A204.1 (cell line): ENCODE measurements around the gene CRTAC1.
"Not testable (repeated sequence)": the region's sequence is repeated elsewhere in the genome, so short reads cannot be mapped to it uniquely, and the experiment has no call there.

Source experiments
- FAIRE-seq: peaks from 2 replicates; lab custom pipeline; 2012; peaks lifted over from hg19 to GRCh38; lab: Jason Lieb, UNC

CRTAC1 gene

GRCh38 chr10:97842656-97843280, 187.7 kb downstream of the CRTAC1 start:
- no peak for FAIRE-seq

DNA sequence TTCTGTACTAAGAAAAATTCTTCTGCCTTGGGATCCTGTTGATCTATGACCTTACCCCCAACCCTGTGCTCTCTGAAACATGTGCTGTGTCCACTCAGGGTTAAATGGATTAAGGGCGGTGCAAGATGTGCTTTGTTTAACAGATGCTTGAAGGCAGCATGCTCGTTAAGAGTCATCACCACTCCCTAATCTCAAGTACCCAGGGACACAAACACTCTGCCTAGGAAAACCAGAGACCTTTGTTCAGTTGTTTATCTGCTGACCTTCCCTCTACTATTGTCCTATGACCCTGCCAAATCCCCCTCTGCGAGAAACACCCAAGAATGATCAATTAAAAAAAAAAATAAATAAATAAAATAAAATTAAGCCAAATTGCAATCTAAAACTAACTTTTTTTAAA, 188.3 kb downstream of the CRTAC1 start:
- FAIRE-seq: not testable (repeated sequence)

- FAIRE-seq: not testable (repeated sequence)
Observed at GRCh38 chr10:97841166-97841565, 189.3 kb downstream of the CRTAC1 start.

DNA sequence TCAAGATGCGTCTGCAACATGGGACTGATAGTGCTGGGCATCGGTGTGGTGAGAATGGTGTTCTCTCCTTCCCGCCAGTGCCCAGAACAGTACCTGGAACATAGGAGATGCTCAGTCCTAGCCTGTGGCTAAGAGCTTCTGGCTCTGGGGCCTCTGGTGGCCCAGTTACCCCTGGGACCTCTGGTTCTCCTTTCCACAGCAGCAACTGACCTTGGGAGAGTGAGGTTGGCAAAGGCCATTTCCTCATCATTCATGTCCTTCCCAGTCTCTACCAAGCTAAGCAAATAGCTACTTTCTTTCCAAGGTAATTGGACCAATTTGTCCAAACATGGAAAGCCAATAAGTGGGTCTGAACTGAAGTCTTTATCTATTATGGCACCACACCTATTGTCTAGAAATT, 192.3 kb downstream of the CRTAC1 start:
- FAIRE-seq: no peak

DNA sequence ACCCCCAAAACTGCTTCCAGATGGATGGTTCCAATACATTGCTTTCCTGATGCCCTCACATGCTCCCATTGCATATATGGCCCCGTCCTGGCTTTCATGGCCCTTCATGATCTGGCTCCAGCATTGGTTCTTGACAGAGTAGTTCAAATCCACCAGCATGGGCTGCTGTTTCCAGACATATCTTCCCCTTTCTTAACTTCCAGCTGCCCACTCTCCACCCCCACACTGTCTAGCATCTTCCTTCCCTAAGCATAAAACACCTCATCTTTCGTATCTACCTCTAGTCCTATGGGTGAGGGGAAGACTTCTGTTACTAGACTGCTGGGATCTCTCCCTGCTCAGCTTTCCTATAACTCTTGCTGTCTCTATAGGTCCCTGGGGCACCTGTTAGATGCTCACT, 194.0 kb downstream of the CRTAC1 start:
- no peak for FAIRE-seq

DNA sequence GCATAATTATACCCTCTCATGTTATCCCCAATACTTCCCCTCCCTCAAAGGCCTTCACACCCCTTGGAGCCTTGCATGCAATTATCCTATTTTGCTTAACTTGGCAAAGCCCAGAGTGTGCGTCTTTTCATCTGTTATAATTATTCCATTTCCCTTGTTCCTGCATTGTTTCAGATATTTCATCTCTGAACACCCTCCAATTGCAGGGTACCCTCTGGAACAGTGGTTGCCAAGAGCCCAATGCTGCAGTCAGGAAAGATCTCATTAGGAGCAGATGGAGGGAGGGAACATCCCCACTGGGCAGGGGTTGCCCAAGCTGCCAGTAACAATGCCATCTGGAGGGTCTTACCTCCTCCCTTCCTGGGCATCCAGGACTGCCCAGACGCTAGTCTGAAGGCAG, 199.2 kb downstream of the CRTAC1 start:
- FAIRE-seq: no peak

DNA sequence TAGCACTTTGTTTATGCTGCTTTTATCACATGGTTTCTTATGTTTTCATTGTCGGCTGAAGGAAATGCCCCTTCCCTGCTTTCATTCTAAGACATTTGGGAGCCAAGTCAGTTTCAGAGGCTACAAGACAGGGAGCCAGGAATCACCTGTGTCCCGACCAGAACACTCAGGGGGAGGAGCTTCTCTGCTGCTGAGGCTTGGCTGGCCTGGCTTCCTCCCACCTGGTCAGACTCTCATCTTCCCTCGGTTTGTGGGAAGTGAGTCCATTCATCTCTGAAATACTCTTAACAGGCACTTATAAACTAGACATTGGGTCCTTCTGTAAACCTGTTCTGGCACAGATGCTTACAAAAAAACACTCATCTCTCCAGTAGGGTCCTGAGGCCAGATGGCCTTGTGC, 200.4 kb downstream of the CRTAC1 start:
- FAIRE-seq: no peak

- FAIRE-seq: no peak
Observed at GRCh38 chr10:97828721-97829120, 201.7 kb downstream of the CRTAC1 start.

DNA sequence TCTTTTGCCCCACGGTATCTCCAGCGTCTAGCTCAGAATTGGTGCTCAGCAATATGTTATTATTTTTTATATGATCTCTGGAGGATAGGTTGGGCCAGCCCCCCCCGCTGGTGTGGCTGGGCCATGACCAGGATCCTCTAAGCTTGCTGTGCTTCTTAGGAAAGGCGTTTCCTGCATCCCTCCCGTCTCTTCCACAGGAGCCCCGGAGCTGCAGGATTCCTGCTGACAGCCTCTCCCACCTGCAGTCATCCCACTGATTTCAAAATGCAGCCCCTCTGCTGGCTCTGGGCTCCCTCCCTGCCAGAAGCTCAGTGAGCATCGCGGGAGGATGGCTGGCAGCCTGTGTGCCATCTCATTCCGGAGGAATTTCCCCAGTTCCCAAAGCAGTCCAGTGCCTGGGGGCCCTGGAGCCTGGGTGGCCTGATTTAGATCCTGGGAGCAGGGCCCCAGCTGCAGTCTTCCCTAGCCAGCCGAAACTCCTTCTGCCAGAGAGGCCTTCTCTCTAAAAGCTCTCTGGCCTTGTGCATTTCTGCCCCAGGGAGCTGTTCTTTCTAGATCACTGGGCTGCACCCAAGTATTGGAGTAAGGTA, 202.6 kb downstream of the CRTAC1 start:
- no peak for FAIRE-seq

DNA sequence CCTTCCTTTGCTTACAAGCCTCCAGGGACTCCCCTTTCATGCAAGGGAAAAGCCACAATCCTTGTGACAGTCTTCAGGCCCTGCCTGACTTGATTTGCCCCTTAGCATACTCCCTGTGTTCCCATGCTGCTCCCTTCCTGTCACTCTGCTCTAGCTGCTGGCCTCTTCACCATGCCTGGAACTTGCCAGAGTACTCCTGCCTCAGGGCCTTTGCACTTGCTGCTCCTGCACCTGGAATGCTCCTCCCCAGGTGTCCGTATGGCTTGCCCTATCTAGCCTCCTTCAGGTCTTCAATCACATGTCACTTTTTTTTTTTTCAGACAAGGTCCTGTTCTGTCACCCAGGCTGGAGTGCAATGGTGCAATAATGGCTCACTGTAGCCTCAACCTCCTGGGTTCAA, 203.5 kb downstream of the CRTAC1 start:
- FAIRE-seq: no peak

DNA sequence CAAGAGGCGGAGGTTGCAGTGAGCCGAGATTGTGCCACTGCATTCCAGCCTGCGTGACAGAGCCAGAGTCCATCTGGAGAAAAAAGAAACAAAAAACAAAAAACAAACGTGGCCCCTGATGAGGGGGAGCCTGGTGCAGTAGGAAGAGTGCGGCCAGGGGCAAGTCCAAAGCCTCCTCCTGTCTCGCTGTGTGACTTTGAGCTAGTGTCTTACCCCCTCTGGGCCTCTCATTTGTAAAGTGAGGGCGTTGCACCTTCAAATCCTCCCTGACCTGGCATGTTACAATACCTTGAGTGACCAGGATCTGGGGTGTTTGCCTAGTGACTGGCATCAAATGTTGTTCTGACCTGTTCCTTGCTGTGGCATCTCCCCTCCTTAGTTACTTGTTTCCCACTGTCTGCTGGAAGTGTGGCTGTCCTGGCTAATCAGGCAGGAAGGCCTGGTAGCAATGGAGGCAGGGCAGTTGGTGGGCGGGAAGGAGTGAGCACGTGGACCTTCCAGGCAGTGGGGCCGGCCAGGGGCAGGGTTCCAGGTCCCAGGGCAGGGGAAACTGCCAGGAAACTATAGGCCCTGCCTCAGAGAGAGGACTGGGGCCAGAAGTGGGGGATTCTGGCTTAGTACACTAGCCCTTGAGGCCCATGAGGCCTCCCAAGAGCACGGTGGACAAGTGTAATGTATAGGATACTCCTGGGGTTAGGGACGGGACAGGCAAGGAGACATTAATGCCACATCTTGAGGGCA, 205.2 kb downstream of the CRTAC1 start:
- FAIRE-seq: no peak

DNA sequence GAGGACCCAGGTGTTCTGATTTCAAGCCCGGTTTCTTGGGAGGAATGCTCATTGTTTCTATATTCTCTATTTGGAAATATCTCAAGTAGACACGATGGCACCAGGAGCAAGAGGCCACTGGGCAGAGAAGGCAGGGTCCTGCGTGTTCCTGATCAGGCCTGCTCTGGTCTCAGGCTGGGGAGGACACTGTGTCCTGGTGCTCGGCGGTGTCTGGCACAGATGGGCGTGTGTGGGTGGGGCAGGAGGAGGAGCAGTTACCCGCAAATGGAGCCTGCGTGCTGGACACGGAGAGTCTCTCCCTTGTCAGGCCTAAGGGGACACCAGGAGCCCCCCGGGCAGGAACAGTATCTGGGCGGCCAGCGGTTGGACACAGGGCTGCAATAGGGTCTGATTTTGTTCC, 206.7 kb downstream of the CRTAC1 start:
- no peak for FAIRE-seq

GRCh38 chr10:97822261-97822687, 208.1 kb downstream of the CRTAC1 start:
- FAIRE-seq: no peak

DNA sequence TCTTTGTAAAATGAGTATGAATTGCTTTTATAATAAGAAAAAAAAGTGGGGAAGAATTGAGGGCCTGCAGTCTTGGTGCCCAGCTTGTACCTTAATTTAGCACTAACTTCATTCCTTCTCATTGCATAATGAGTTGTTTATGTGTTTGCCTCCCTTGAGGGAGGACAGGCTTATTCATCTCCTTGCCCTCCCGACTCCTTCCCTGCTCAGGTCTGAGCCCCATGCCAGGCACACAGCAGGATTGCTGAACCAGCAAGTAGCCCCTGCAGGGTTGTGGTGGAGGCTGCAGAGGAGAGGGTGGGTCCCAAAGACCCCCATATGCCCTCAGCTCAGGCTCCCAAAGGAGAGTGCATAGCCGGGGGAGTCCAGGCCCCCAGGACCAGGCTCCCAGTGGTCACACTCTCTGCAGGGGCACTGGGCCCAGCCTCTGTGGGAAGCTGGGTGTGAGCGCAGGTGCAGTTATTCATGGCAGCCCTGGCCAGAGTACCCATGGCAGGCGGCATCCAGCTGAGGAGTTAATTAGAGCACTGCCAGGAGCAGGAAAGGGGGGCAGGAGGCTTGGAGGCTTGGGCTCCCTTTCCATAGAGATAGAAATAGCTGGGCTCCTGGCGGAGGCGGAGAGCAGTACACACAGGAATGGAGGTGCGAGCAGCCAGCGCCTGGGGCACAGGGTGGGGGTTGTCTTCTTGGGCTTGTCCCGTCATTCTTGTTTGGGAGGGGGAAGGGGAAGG, 208.9 kb downstream of the CRTAC1 start:
- FAIRE-seq: no peak

- no peak for FAIRE-seq
Observed at GRCh38 chr10:97820096-97820704, 210.2 kb downstream of the CRTAC1 start.

GRCh38 chr10:97818572-97818971, 211.8 kb downstream of the CRTAC1 start:
- no peak for FAIRE-seq

GRCh38 chr10:97816609-97817008, 213.8 kb downstream of the CRTAC1 start:
- FAIRE-seq: no peak
